Right cardiac atrium (tissue), 5 donors: ENCODE measurements around the gene ABHD11. TPM values are rescaled to one million over a fixed set of nuclear protein-coding genes. Genes with fewer than 3 reads are reported as not detected.

Experiments
- ATAC-seq, 2 donors: fragments of 200-7000 bp; cut with Tn5 transposase; one replicate each; pipeline versions ENCODE4 v1.8.0 to v1.9.1; 2020; ENCODE audit warnings: moderate library complexity in 2 of 2, mild to moderate bottlenecking in 1 of 2
- DNase-seq, 3 donors: peaks; one replicate each; pipeline ENCODE4 v3.0.0-alpha.2; 2020
- H3K27ac ChIP-seq: one replicate; pipeline ENCODE4 v1.5.1; 2013; ENCODE audit warnings: mild to moderate bottlenecking, low read length, control low read depth, moderate library complexity
- H3K27me3 ChIP-seq: one replicate; pipeline ENCODE4 v1.6.1; 2013; ENCODE audit not compliant: control insufficient read depth, insufficient read depth
- H3K4me1 ChIP-seq: one replicate; pipeline ENCODE4 v1.6.1; 2013; ENCODE audit warnings: low read length; ENCODE audit not compliant: control insufficient read depth, insufficient read depth
- H3K4me3 ChIP-seq: one replicate; pipeline ENCODE4 v1.5.1; 2013; ENCODE audit warnings: low read length, control low read depth
- H3K9me3 ChIP-seq: one replicate; pipeline ENCODE4 v1.6.1; 2013; ENCODE audit warnings: low read length; ENCODE audit not compliant: control insufficient read depth
- WGBS: extraction: QIAGEN DNeasy Blood & Tissue Kit; methylation state at CpG from one replicate; pipeline ENCODE4 v1.1.7; 2013; 5-methylcytosine and 5-hydroxymethylcytosine counted together
- intact Hi-C, 4 donors: fragments of 100-400 bp; cut with DNase I; formaldehyde crosslinking; loops; one replicate each; pipeline versions ENCODE4 v1.11.0 to v1.14.0; 2022 to 2023
- microRNA-seq, 2 donors: library from miRNA; unstranded; fragments of <30 nt; microRNA quantifications; one replicate each; pipeline ENCODE4 v1.2.0, GENCODE V29; 2020 to 2021
- polyA plus RNA-seq: library from polyadenylated mRNA; stranded (reverse); fragments of 200-250 nt; gene quantifications from one replicate; pipeline ENCODE4 v1.2.3, GENCODE V29; 2013
- total RNA-seq, 4 donors: library from RNA; stranded (reverse); fragmentation: NEBNext Ultra II Directional; extraction: Animal tissue kit (Norgen Biotek cat#: 25700); gene quantifications; one replicate each; pipeline ENCODE4 v1.2.1, GENCODE V29; 2021
- donor health status: healthy with polysubstance abuse.
- donor health status: DM: no; HTN: yes; CAD: no.
- donor health status: DM: no; HTN: no; CAD: no.
- donor health status: DM: no; HTN: yes; CAD: no; lungs with severe emphysema.
- donor health status: DM: yes; HTN: yes; CAD: no.

ABHD11 gene
- total and polyA plus RNA-seq, 5 donors = 21.1 to 31.2 (median 25.1) TPM

DNA sequence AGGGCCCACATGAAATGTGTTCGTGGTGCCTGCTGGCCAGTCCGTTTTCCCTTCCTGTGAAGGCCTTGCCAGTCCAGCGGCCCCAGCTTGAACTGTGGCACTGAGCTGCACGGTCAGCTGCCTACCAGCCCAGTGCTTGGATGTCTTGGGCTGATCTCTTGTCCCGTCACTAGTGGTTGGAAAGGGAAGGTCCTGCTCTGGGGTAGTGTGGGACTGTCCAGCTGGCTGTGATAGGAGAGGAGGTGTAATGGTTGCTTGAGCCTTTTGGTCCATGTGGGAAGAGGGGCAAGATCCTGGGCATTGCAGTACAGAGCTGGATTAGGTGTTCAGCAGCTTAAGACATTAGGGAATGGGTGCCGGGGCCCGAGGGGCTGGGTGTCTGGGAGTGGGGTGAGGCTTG lies 40.2 kb downstream of the ABHD11 start:
- 86% methylated on average over 7 of the region's 7 CpGs for WGBS
- Histone ChIP-seq H3K27me3 (no peaks in the 10 kb centered on the region), H3K9me3 (no peaks in the 10 kb centered on the region), H3K4me3 (no peak overlapping the region), H3K4me1 (no peaks in the 10 kb centered on the region), H3K27ac (no peak overlapping the region)
- intact Hi-C loops = no loop called here
- ATAC-seq (no peak), DNase-seq (no peak)

DNA sequence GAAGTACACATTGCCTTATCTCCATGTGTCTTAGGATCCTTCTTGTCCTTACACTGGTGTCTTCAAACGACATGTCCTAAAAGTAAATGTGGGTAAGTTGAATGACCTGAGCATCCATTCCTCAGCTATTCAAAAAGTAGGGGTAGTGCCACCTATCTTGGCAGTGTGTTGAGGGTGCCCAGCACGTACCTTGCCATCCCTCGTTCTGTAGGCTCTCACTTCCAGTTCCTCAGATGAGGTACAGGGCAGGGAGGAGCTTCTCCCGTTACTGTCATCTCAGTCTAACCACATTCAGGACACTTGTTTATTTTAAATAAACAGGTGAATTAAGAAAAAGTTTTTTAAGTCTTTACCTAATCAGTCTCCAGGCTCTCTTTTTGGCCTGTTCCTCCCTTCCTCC lies 42.2 kb downstream of the ABHD11 start:
- Histone ChIP-seq H3K27ac (no peak overlapping the region), H3K27me3 (no peaks in the 10 kb centered on the region), H3K4me3 (no peak overlapping the region), H3K9me3 (no peaks in the 10 kb centered on the region), H3K4me1 (no peaks in the 10 kb centered on the region)
- intact Hi-C loops = no loop called here
- WGBS = 88% methylated on average over 4 of the region's 4 CpGs
- ATAC-seq (no peak), DNase-seq (no peak)

DNA sequence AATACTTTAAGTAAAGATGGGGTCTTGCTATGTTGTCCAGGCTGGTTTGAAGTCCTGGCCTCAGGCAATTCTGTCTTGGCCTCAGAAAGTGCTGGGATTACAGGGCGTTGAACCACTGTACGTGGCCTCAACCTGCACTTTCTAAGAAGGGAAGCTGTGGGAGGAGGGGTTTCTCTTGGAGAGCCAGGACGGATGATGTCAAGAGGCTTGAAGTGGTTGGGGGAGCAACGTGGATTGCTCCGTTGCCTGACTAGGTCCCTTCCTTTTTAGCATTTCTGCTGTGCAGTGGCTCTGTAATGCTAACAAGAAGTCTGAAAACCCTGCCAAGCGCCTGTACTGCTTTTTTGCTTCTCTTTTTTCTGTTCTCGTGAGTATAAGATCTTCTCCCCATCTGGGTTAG lies 48.0 kb downstream of the ABHD11 start:
- no peaks in the 10 kb centered on the region for H3K27me3 ChIP-seq
- ATAC-seq (no peak), DNase-seq (no peak)
- intact Hi-C loops = no loop called here
- 70% methylated on average over 7 of the region's 7 CpGs for WGBS
- H3K9me3 ChIP-seq = no peaks in the 10 kb centered on the region
- no peak overlapping the region for H3K27ac ChIP-seq
- no peaks in the 10 kb centered on the region for H3K4me1 ChIP-seq
- H3K4me3 ChIP-seq = no peak overlapping the region

DNA sequence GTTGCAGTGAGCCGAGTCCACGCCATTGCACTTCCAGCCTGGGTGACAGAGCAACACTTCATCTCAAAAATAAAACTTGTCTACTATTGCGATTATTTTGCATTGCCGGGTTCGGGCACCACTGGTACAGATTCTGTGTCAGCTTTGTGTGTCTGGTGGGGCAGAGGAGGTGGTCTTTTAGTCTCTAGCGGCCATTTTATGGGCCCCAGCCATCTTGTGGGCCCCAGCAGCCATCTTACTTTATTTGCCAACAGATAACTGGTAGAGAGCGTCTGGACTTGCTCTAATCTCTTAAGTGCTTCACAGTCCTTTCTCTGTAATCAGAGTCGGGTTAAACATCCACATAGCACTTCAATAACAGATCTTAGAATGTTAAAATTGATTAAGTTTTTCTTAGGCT lies 50.3 kb downstream of the ABHD11 start:
- intact Hi-C loops = no loop called here
- WGBS = 89% methylated on average over 8 of the region's 8 CpGs
- H3K9me3 ChIP-seq = no peaks in the 10 kb centered on the region
- H3K4me1 ChIP-seq = no peaks in the 10 kb centered on the region
- ATAC-seq (no peak), DNase-seq (no peak)
- no peak overlapping the region for H3K27ac ChIP-seq
- no peaks in the 10 kb centered on the region for H3K27me3 ChIP-seq
- no peak overlapping the region for H3K4me3 ChIP-seq

Small RNAs within 50 kb of the gene (microRNA-seq; reads per million reads assigned to microRNA genes)
- 0 reads per million in 2 donors for gene MIR4284

Other genes with a start within 250 kb of the ABHD11 start
- gene BAZ1B, start 216.5 kb downstream of the ABHD11 start, total RNA-seq = 10 to 100 TPM; 39.9 to 48.3 (median 45.4) TPM
- gene BAZ1B, start 216.5 kb downstream of the ABHD11 start, polyA plus RNA-seq = 24.4 TPM
- 10 to 100 TPM; 75.5 to 83.5 (median 77.1) TPM for gene BCL7B, start 181.1 kb downstream of the ABHD11 start, total RNA-seq
- gene BCL7B, start 181.1 kb downstream of the ABHD11 start, polyA plus RNA-seq = 83.9 TPM
- 10 to 100 TPM; 11.4 to 26.1 (median 11.7) TPM for gene TBL2, start 160.2 kb downstream of the ABHD11 start, total RNA-seq
- 6.4 TPM for gene TBL2, start 160.2 kb downstream of the ABHD11 start, polyA plus RNA-seq
- 1 to 10 TPM; 3.2 to 5.9 (median 3.6) TPM for gene MLXIPL, start 114.3 kb downstream of the ABHD11 start, total RNA-seq
- gene MLXIPL, start 114.3 kb downstream of the ABHD11 start, polyA plus RNA-seq = 14.8 TPM
- gene VPS37D, start 71.0 kb downstream of the ABHD11 start, total RNA-seq = 1 to 10 TPM; 1.6 to 2.5 (median 2.1) TPM
- 2.2 TPM for gene VPS37D, start 71.0 kb downstream of the ABHD11 start, polyA plus RNA-seq
- 10 to 100 TPM; 14.5 to 21.1 (median 17.6) TPM for gene DNAJC30, start 55.3 kb downstream of the ABHD11 start, total RNA-seq
- gene DNAJC30, start 55.3 kb downstream of the ABHD11 start, polyA plus RNA-seq = 20.1 TPM
- 10 to 100 TPM; 53.0 to 72.0 (median 58.9) TPM for gene BUD23, start 55.2 kb downstream of the ABHD11 start, total RNA-seq
- gene BUD23, start 55.2 kb downstream of the ABHD11 start, polyA plus RNA-seq = 97.5 TPM
- gene STX1A, start 19.1 kb downstream of the ABHD11 start, total RNA-seq = 1 to 10 TPM; 1.7 to 3.1 (median 2.3) TPM
- gene STX1A, start 19.1 kb downstream of the ABHD11 start, polyA plus RNA-seq = 1.8 TPM
- gene CLDN3, start 31.5 kb upstream of the ABHD11 start, total RNA-seq = not detected
- gene CLDN3, start 31.5 kb upstream of the ABHD11 start, polyA plus RNA-seq = not detected
- gene CLDN4, start 92.2 kb upstream of the ABHD11 start, total RNA-seq = under 1 TPM in 3 of 4 donors, not detected in 1; 0.09 to 0.23 (median 0.14) TPM
- not detected for gene CLDN4, start 92.2 kb upstream of the ABHD11 start, polyA plus RNA-seq
- under 1 TPM in 3 of 4 donors, not detected in 1; 0.48 to 0.64 (median 0.53) TPM for gene METTL27, start 103.7 kb upstream of the ABHD11 start, total RNA-seq
- gene METTL27, start 103.7 kb upstream of the ABHD11 start, polyA plus RNA-seq = 0.38 TPM
- not detected for gene TMEM270, start 122.4 kb upstream of the ABHD11 start, total RNA-seq
- gene TMEM270, start 122.4 kb upstream of the ABHD11 start, polyA plus RNA-seq = not detected